HG03095 (cell line): Measurements from ENCODE around the gene ACSL1.
"Not testable (repeated sequence)": the region's sequence is repeated elsewhere in the genome, so short reads cannot be mapped to it uniquely, and the experiment has no call there.

ENCODE experiments used
- ATAC-seq: cut with Tn5 transposase; IDR thresholded peaks from one replicate; pipeline ENCODE4 v1.9.1; 2021; ENCODE audit warnings: moderate library complexity; ENCODE audit not compliant: unreplicated experiment

Gene ACSL1

GRCh38 chr4:184792950-184793555 lies 32.7 kb downstream of the ACSL1 start:
- ATAC-seq, result no peak

DNA sequence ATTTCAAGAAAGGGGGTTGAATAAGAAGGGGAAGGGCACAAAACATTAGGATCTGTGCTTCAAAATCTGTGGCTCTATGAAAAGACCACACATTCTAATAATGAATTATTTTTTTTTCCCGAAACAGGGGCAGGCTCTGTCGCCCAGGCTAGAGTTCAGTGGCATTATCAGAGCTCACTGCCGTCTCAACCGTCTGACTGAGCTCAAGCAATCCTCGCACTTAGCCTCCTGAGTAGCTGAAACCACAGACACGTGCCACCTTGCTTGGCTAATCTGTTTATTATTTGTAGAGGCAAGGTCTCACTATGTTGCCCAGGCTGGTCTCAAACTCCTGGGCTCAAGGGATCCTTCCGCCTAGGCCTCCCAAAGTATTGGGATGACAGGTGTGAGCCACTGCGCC lies 33.4 kb downstream of the ACSL1 start:
- ATAC-seq, result no peak

GRCh38 chr4:184790826-184791225 lies 34.9 kb downstream of the ACSL1 start:
- ATAC-seq, result no peak

GRCh38 chr4:184787766-184788503 lies 37.8 kb downstream of the ACSL1 start:
- ATAC-seq, result no peak

- no peak for ATAC-seq
These were observed 40.0 kb downstream of the ACSL1 start for GRCh38 chr4:184785813-184786212.

GRCh38 chr4:184784628-184785257 lies 41.0 kb downstream of the ACSL1 start:
- ATAC-seq, result no peak

GRCh38 chr4:184782731-184783373 lies 42.9 kb downstream of the ACSL1 start:
- ATAC-seq, result no peak

DNA sequence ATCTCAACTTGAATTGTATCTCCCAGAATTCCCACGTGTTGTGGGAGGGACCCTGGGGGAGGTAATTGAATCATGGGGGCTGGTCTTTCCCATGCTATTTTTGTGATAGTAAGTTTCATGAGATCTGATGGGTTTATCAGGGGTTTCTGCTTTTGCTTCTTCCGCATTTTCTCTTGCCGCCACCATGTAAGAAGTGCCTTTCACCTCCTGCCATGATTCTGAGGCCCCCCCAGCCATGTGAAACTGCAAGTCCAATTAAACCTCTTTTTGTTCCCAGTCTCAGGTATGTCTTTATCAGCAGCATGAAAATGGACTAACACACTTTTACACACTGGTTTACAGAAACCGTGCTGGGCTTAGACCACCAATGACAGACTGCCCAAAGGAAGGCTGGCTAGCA lies 46.6 kb downstream of the ACSL1 start:
- not testable (repeated sequence) for ATAC-seq

DNA sequence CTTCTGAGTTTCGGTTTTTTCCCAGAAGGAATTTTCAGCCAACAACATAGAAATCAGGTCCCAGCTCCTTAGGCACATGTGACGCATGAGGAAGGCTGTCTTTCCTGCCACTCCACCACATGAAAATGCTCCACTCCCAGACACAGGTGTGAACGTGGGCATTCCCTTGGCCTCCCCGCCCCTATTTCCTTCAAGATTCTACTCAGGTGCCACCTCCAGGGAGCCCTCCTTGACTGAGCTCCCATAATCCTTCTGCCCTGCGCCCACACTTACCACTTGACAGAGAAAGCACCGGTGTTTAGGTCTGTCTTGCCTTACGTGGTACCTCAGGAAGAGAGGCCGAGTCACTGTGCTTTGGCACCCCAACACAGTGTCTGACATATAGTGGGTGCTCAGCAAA lies 47.4 kb downstream of the ACSL1 start:
- no peak for ATAC-seq

DNA sequence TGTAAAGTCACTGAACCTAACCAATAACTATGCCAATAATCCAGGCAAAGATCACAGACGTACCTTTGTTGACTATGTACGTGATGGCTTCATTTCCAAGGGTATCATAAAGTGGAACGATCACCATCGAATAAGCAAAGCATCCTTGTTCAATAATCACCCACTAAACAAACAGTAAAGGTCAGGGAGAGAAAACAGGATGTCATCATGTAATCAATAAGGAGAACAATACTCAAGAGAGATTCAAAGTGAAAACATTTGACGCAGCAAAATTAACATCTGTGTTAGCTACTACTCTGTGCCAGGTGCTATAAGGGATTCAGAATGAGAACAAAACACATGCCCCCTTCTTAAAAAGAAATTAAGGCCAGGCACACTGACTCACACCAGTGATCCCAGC lies 48.9 kb downstream of the ACSL1 start:
- ATAC-seq, result no peak

DNA sequence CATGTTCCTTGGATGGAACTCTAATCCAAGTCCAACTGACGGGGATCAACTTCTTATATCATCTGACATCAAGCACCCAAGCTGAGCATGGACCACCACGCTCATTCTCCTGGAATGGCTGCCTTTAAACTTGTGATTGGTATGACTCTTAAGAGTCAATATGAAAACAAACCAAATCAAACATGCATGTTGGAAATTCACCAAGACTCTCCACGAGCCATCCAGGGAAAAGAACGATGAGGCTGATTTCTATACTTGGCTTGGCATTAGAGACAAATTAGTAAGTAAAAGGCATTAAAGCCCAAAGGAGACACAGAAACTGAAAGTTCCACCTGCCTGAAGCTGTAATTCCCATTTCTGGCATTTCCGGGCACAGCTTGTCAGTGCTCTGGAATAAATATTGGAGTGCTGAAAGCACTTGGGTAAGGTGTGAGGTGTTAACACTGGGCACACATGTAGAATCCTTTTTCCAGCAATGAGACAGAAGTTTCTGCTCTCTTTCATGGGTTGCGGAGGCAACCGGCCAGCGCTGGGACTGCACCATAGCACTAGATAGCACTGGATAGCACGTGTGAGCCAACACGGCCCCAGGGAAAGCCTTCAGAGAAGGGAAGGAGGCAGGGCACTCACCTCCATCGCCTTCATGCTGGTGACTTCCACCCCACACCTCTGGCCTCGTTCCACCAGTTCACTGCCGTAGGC lies 49.8 kb downstream of the ACSL1 start:
- ATAC-seq, result no peak

DNA sequence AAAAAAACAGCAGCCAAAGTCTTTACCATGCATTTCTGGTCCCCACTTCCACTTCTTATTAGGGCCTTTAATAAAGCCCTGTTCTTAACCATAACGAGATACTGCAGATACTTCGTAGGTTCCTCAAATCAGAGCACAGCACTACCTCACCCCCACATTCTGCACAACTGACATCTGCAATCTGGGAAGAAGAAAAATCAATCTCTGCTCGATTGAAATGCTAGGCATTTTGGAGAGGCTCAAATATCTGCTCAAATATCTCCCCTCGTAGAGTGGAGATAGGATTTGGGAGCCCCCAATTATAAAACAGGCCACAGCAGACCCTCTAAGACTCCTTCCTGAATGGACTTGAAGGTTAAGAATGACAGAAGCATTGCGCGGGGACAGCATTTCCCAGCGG lies 51.6 kb downstream of the ACSL1 start:
- no peak for ATAC-seq

GRCh38 chr4:184771416-184771815 lies 54.4 kb downstream of the ACSL1 start:
- ATAC-seq, result no peak

DNA sequence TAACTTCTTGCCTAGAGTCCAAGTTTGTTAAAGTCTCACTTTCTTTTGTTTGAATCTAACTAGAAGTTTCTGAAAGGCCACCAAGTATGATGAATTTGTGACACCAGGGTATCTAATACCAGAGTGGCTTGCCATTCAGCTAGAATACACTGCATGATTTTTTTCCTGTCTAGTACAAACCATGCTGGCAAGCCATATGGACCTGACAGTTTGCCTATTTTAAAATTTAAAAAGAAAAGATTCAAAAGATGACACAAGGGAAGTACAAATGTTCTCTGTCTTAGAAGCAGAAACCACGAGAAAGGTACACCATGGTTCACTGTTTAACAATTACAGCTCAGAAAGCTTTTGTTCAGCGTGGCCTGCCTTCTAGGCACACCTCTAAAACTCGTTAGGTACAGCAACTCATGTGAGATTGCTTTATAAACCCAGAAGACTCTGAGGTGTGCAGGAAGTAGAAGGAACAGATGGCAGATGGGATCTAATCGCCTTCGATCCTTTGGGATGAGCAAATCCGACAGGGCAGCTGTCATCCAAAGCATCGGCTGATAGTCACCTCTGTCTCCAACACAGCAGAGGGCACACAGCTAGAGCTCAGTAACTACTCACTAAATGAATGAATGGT lies 56.5 kb downstream of the ACSL1 start:
- ATAC-seq, result no peak

DNA sequence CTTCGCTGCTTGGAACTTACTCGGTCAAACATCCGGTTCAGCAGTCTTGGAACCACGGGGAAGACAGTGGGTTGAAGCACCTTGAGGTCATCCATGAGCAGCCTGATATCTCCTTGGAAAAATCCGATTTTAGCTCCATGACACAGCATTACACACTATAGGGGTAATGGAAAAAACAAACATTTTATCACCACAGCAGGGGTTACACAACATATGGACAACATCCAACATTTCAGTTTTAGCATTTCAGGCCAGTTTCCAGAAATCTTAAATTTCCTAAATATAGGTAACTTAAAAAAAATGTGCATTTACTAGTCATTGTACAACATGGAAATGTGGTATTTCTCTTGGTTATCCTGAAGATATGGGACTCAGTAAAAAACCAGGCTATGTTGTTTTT lies 57.5 kb downstream of the ACSL1 start:
- ATAC-seq, result no peak

GRCh38 chr4:184766446-184766845 lies 59.3 kb downstream of the ACSL1 start:
- no peak for ATAC-seq

DNA sequence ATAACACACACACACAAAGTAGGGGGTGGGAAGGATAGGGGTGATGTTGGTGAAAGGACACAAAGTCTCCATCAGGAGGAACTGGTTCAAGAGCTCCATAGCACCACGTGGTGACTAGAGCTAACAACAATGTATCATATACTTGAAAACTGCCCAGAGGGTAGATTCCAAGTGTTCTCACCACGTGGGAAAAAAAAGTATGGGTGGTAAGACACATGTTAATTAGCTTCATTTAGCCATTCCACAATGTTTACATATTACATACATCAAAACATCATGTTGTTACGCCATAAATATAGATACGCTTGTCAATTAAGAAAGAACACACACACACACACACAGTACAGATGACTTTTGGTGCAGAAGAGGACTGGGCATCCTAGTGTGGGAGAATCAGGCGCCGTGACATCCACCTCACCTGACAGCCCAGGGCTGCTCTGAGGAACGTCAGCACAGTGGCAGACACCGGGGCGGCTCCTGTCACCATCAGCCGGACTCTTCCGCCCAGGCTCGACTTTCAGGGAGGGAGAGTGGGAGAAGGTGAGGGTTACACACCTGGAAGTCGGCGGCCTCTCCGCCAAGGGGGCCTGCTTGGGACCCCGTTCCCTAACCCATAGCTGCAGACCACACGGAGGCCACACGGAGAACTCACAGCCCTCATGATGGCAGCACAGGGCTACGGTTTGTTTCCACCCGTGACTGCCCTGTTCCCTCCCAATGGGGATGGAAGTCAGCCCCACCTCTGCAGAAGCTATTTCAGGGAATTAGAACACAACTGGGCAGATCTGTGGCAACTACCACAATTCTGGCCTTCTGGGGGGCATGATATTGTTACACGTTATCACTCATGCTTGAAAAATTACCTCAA lies 60.1 kb downstream of the ACSL1 start:
- no peak for ATAC-seq

DNA sequence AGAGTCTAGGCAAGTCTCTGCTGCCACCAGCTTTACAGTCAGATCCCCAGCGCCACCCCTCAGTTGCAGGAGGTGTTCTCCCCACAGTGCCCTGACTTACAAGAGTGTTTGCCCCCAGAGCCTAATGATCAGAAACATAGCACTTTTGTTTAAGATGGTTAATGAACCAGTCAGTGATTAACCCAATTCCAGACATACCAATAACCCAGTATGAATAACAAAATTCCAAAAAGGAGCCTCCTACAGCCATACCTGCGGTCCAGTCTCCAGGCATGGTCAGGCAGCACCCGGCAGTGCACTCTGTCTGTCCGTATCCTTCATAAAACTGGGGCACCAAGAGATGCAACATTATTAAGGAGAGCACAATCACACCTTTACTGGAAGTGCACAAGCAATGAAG lies 61.2 kb downstream of the ACSL1 start:
- no peak for ATAC-seq

DNA sequence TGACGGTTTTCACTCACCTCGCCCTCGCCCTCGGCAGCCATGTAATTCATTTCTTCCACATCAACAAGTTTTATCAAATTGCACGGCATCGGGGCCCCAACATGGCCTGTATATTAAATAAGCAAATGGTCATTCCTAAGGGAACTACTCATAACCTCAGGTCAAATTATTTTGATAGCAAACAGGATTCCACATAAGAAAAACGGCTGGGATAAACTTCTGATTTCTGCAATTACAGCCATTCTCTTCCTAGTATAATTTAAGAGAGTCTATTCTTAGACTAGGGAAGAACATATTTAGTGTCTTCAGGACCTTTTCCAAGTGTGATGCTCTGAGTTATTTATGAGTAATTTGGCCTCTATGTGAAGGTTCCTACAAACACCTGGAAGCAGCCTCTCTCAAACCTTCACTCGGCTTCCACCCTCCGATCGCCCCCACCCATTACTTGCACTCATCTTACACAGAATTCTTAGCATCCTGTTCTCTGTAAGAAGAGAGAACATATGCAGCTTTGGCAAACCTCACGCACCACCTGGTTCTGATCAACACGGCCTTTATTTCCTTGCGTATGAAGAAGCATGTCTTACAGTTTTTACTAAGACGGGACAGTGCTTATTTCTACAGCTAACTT lies 62.5 kb downstream of the ACSL1 start:
- no peak for ATAC-seq
